Fibroblast of the aortic adventitia (primary cell): ENCODE data around the gene STPG2. TPM values are rescaled to one million over a fixed set of nuclear protein-coding genes. Genes with fewer than 3 reads are reported as not detected.

ENCODE experiments used
- DNase-seq: peaks from one replicate; pipeline ENCODE4 v3.0.0-alpha.2; 2010; ENCODE audit warnings: low read depth
- H3K4me3 ChIP-seq: 2 replicates; pipeline ENCODE4 v1.5.1; 2011; ENCODE audit warnings: low read depth, mild to moderate bottlenecking, control low read depth, low read length, moderate library complexity
- total RNA-seq: library from RNA; depleted of rRNA; stranded (reverse); fragments of >200 nt; gene quantifications from 2 replicates; pipeline ENCODE4 v1.2.3, GENCODE V29; 2012; ENCODE audit warnings: low replicate concordance
- TF ChIP-seq, protein P1 (sequence below): IDR thresholded peaks from 2 replicates; pipeline ENCODE4 v1.5.1; 2011; ENCODE audit warnings: mild to moderate bottlenecking, low read length, control low read depth, inconsistent platforms; ENCODE audit not compliant: insufficient read depth

STPG2 gene
- total RNA-seq, 1 donor: 0.18 TPM

DNA sequence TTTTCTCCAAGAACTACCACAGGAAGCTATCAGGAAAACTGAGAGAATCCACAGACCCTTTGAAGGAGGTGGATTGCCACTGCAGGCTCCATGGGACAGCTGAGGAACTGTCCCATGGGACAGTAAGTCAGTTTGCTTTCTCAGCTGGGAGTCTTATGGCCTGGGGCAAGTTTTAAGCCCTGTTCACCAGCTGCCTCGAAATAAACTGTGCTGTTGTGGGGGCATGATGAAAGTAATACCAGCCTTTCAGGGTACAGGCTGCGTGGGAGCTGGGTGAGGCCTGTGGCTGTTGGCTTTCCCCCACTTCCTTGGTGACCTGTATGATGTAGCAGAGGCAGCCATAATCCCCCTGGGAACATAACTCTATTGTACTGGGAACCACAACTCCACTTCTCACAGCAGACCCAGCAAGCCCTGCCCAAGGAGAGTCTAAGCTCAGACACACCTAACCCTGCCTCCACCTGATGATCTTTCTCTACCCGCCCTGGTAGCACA is 452.1 kb downstream of the STPG2 start:
- no peak for DNase-seq

DNA sequence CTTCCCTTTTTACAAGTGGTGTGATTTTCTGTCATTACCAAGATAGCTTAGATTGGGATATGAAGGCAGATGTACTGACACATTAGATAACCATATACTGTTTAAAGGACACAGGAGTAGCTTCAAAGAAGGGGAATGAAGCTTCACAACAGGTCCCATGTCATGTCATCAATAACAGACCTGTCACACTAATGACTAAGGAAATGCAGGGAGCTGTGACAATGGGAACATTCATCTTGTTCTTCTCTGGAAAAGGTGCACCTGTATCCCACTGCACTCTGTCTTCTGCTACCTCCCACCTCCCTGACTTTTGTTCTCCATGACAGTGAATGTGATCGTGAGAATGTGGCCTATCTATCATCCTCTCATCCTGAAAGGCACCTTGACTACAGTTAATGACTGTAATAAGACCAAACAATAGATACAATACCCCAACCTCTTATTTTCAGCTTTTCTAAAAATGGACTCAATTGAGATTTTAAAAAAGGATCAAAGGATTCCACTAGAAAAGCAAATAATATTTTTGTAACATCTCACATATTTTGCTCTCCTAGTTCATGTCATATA is 472.5 kb downstream of the STPG2 start:
- TF ChIP-seq, protein P1, sequence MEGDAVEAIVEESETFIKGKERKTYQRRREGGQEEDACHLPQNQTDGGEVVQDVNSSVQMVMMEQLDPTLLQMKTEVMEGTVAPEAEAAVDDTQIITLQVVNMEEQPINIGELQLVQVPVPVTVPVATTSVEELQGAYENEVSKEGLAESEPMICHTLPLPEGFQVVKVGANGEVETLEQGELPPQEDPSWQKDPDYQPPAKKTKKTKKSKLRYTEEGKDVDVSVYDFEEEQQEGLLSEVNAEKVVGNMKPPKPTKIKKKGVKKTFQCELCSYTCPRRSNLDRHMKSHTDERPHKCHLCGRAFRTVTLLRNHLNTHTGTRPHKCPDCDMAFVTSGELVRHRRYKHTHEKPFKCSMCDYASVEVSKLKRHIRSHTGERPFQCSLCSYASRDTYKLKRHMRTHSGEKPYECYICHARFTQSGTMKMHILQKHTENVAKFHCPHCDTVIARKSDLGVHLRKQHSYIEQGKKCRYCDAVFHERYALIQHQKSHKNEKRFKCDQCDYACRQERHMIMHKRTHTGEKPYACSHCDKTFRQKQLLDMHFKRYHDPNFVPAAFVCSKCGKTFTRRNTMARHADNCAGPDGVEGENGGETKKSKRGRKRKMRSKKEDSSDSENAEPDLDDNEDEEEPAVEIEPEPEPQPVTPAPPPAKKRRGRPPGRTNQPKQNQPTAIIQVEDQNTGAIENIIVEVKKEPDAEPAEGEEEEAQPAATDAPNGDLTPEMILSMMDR: no peak
- DNase-seq: no peak

More for the DNA sequence above, 452.1 kb downstream of the STPG2 start:
- no peak overlapping the region for H3K4me3 ChIP-seq
- TF ChIP-seq, protein P1: no peak

DNA sequence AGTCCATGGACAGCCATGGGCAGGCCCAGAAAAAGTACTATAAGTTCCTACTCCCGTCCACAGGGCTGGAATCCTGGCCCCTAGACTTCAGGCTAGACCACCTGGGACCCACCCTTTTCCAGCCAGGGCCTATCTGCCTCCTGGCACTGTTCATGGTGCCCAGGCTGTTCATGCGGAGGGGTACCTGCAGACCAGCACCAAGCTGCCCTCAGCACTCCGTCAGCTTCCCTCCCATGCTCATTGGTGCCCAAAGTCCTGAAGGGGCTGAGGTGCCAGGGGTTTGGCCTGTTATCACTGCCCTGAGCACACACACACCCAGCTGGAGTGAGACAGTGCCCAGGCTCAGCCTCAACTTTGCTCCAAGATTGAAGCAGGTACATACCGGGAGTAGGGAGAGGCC is 477.7 kb downstream of the STPG2 start:
- TF ChIP-seq, protein P1: no peak
- DNase-seq: no peak
- no peak overlapping the region for H3K4me3 ChIP-seq

More for the DNA sequence above, 472.5 kb downstream of the STPG2 start:
- H3K4me3 ChIP-seq: no peak overlapping the region

DNA sequence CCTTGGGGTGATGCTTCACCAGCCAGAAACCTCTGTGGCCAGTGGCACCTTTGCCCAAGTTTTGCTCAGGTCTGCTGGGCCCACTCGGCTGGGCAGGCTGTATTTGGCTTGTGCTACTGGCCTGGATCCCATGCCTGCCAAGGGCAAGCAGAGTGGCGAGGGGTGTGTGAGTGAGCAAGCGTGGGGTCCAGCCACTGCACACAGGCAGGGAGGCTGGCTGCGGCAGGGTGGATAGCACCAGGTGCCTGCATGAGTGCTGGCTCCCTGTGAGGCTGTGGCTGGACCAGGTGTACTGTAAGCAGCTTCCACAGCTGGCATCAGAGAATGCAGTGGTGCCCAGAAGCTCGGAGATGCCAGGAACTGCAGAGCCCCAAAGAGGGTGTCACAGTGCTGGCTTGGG is 478.5 kb downstream of the STPG2 start:
- H3K4me3 ChIP-seq: no peak overlapping the region
- DNase-seq: no peak
- TF ChIP-seq, protein P1: no peak

DNA sequence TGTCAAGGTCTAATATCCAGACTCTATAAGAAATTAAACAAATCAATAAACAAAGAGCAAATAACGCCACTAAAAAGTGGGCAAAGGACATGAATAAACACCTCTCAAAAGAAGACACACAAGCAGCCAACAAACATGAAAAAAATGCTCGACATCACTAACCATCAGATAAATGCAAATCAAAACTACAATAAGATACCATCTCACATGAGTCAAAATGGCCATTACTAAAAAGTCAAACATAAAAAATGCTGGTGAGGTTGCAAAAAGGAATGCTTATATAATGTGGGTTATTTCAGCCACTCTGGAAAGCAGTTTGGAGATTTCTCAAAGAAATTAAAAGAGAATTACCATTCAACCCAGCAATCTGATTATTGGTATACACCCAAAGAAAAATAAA is 481.1 kb downstream of the STPG2 start:
- no peak overlapping the region for H3K4me3 ChIP-seq
- TF ChIP-seq, protein P1: no peak
- DNase-seq: no peak

DNA sequence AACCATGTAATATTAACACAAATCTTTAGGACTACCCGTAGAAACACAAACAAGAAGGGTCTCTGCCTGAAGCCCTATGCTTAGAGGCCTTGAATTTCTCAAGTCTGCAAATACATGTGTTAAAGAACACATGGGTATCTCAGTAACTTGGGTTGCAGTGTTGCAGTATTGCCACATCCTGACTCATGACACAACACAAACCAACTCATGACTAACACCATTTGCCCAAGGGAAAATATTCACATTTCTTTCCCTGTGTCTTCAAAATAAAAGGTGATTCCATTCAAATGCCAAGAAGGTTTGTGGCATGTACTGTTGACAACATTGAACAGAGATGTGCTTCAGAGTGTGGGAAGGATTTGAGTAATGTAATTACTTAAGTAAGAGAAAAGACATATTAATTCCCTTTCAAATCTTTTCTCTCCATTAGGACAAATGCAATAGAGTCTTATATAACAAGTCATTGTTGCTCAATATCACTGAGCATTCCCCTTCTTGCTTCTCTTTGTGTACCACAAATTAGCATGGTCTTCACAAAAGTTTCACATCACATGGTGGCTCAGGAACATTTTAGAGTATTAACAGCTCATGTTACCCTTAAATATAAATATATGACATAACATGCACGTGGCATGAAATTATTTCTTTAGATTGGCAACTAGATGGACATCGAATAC is 487.1 kb downstream of the STPG2 start:
- DNase-seq: peak; percentile 81
- no peak overlapping the region for H3K4me3 ChIP-seq
- TF ChIP-seq, protein P1: no peak
